HG03103 (cell line): ENCODE results near the gene BIRC7.

ENCODE experiments used
- ATAC-seq: cut with Tn5 transposase; IDR thresholded peaks from one replicate; pipeline ENCODE4 v1.9.1; 2021; ENCODE audit warnings: low read depth; ENCODE audit not compliant: unreplicated experiment

BIRC7 gene

DNA sequence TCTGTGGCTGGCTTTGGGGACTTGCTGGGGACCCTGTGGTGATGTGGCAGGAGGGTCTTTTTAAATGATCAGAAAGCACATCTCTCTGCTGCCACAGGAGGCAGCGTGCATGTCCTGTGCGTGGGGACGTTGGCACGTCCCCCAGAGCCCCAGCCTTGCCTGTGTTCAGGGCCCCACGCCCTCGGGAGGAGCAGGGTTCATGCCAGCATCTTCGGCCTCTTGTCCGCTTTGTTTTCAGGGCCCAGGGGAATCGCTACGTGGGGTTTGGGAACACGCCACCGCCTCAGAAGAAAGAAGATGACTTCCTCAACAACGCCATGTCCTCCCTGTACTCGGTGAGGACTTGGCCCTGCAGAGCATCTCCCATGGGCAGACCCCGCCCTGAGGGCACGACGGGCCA, 43.0 kb downstream of the BIRC7 start:
- no peak for ATAC-seq

DNA sequence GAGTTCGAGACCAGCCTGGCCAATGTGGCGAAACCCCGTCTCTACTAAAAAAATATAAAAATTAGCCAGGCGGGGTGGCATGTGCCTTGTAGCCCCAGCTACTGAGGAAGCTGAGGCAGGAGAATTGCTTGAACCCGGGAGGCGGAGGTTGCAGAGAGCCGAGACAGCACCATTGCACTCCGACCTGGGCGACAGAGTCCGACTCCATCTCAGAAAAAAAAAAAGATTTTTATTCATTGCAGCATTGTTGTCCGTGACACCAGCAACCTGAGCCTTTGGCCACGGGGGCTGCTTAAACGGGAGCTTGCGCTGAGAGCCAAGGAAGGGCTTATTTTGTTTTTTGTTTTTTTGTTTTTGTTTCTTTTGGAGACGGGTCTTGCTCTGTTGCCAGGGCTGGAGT, 44.2 kb downstream of the BIRC7 start:
- ATAC-seq: no peak

DNA sequence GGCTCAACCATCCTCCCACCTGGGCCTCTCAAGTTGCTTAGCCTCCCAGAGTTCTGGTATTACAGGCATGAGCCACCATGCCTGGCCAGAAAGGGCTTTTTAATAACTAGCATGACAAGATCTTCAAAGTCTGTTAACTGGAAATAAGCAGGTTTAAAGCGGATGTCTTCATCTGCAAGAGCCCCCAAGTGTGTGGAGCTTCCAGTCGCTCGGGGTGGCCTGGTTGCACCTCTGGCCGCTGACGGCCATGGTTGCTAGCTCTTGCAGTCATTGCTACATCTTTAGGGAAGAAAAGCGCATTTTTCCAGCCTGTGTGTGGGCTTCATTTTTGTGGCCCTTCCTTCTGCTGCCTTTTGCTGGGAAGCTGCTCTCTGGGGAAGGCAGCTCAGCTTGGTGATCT, 44.7 kb downstream of the BIRC7 start:
- ATAC-seq: no peak

DNA sequence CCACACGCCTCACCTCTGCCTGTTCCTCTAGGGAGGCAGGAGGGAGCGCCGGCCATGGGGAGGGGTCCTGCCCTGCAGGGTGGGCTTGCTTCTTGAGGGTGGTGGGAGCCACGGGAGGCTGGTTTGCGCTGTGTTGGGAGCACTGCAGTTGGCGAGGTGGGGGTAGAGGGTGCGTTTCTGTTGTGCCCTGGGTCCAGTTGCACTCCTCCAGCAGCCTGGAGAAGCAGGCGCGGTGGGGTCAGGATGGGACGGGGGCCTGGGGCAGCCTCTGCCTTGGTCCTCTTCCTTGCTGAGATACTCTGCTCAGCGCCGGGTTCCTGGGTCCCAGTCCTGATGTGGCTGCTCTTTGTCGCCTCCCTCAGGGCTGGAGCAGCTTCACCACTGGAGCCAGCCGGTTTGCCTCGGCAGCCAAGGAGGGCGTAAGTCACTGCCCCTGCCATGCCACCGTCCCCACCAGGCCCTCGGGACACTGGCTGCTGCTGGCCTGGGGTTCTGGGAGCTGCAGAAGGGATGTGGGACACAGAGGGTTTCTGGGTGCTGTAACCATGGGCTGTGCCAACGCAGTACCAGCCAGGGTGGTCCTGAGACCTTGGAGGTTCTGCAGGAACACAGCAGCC, 45.3 kb downstream of the BIRC7 start:
- ATAC-seq: no peak

DNA sequence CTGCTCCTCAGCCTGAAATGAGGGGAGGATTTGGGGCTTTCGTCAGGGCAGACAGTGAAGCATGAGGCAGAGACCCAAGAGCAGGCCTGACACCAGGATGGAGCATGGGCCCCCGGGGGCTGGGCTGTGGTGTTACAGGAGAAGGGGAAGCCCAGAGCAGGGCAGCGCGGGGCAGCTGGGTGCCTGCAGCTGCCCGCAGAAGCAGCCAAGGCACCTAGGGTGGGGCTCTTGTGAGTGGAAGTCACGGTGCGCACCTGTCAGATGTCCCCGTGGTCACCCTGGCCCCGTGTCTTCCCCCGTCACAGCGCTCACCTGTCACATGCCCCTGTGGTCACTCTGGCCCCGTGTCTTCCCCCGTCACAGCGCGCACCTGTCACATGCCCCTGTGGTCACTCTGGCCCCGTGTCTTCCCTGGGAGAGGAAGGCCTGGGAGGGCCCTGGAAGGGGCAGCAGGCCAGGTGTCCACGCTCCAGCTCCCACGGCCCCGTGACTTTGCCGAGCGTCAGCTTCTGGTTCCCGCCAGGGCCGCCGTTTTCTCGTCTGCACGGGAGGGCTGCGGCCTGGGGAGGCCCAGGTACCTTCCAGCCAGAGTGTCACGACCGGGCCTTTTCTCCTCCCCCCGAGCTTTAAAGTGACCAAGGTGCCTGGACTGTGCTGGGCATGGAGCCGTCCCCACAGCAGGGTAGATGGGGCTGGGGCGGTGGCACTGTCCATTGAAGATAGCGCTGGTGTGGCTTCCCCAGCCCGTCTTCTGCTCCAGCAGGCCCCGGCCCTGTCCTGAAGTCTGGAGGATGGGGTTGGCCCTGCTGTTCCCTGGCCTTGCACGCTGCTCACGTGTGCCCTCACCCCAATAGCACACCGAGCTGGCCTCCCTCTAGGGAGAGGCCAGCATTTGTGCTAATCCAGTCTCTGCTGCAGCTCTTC, 46.3 kb downstream of the BIRC7 start:
- no peak for ATAC-seq

DNA sequence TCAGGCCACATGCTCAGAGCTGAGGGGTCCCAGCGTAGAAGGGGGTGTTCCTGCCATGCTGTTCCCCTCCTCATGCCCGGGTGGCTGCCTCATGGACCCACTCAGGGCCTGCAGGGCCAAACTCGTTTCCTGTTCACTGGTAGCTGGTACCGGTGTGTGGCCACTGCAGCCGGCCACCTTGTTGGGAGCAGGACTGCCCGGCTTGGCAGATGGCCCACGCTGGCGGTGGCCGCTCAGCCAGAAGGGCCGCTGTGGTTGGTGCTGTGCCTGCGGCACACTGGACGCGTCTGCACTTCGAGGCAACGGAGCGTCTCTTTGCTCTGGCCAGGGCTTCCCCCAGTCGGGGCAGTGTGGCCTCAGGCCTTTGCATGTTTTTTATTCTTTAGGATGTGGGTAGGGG, 47.2 kb downstream of the BIRC7 start:
- no peak for ATAC-seq

DNA sequence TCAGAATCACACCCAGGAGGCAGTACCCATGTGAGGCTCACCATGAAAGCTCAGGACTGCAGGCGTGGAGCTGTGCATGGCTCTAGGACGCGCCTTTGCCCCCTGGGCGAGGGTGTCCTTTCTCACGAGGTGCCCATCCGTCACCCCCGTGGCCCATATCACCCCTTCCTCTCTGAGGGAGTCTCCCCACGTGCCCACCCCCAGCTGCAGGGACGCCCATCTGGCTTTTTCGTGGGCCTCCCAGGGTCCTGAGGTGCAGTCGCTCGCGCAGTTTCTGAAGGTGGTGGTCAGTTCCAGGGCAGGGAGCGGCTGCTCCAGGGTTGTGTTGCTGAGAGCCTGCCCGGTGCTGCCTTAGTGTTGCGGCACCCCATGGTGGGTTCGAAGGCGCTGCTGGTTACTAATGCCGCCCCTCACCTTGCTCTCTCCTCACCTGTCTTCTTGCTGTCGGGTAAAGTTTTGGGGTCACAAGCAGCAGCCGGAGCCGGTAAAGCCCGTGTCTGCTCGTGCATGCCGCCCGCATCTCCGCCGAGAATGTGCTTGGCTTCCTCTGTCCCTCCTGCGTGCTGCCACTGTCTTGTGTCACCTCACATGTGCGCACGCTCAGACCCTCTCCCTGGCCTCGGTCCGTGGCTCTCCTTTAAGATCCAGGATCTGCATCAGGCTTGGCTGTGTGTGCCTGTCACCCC, 47.8 kb downstream of the BIRC7 start:
- no peak for ATAC-seq

DNA sequence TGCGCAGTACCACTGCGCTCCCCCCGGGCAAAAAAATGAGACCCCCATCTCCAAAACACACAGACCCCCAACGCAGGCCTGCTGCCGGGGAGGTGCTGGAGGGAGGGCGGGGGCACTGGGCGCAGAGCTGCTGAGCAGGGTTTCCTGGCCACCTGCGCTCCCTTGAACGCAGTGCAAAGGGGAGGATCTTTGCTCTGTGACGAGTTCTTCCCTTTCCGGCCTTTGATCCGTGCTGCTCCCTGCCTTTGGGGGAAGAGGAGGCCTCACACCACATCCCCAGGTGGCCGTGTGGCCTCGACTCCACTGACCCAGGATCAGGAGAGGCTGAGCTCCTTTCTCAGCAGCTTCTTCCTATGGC, 48.4 kb downstream of the BIRC7 start:
- no peak for ATAC-seq

DNA sequence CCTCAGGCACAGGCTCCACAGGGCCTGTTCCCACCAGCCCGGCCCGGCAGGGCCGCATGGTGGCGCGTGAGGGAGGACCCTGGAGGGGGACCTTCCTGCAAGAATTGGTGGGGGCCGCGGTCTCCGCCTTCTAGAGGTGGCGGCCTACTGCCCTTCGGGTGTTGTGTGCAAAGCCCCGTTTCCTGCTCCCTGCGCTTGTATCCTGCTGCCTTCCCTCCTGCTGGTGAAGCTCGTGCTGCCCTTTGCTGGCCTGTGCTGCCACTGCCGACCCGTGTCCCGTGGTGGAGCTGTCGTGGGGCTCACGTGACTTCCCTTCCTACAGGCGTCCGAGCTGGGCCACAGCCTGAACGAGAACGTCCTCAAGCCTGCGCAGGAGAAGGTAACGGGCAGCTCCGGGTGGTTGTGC, 48.8 kb downstream of the BIRC7 start:
- ATAC-seq: no peak

DNA sequence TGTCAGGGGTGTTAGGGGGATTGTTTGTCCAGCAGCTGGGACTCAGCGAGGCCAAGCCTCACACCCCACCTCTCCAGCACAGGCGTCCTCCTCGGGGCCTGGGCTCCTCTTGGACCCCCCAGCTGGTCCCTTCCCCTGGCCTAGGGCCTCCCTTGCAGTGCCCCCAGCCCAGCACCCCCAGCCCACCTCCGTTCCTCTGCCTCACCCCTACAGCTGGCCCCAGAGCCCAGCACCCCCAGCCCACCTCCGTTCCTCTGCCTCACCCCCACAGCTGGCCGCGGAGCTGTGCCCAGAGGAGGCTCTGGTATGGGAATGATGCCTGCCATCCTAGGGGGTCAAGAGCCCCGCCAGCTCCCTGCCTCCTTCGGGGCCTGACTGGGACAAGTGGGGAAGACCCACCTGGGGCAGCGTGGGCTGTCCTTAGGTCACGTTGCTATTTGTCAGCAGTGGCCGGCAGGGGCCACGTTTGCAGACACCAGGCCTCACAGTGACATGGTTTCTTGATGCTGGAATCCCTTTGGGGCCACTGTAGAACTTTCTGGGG, 49.3 kb downstream of the BIRC7 start:
- ATAC-seq: no peak

DNA sequence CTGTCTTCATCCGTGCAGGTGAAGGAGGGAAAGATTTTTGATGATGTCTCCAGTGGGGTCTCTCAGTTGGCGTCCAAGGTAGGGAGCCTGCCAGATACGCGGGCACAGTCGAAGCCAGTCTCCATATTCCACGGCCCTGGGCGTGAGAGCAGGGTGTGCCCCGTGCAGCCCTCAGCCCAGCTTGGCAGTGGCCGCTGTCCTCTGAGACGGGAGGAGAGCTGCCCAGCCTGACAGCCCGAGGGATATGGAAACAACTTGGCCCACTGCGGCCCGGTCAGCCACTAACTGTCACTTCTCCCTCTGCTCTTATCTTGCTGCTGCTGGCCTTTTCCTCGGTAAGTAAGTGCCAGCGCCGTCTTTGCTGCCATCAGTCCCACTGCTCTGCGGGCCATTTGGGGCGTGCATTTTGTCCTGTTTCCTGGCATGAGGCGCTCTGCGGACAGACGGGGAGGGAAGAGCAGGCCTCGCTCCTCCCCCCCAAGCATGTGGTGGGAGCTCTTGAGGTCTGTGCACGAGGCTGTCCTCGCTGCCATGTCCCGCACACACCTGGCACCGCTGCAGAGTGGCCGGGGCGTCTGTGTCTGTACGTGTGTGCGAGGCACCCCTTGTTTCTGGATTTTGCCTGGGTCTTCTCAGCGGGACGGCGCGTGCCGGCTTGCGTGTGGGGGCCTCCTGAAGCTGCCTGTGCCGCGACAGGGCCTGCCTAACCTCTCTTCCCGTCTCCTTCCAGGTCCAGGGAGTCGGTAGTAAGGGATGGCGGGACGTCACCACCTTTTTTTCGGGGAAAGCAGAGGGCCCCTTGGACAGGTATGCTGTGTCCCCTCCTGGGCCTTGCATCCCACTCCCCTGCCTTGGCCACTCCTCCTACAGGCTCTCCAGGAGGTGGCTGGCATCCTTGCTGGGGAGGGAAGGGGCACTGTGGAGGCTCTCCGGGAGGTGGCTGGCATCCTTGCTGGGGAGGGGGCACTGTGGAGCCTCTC, 50.2 kb downstream of the BIRC7 start:
- no peak for ATAC-seq

DNA sequence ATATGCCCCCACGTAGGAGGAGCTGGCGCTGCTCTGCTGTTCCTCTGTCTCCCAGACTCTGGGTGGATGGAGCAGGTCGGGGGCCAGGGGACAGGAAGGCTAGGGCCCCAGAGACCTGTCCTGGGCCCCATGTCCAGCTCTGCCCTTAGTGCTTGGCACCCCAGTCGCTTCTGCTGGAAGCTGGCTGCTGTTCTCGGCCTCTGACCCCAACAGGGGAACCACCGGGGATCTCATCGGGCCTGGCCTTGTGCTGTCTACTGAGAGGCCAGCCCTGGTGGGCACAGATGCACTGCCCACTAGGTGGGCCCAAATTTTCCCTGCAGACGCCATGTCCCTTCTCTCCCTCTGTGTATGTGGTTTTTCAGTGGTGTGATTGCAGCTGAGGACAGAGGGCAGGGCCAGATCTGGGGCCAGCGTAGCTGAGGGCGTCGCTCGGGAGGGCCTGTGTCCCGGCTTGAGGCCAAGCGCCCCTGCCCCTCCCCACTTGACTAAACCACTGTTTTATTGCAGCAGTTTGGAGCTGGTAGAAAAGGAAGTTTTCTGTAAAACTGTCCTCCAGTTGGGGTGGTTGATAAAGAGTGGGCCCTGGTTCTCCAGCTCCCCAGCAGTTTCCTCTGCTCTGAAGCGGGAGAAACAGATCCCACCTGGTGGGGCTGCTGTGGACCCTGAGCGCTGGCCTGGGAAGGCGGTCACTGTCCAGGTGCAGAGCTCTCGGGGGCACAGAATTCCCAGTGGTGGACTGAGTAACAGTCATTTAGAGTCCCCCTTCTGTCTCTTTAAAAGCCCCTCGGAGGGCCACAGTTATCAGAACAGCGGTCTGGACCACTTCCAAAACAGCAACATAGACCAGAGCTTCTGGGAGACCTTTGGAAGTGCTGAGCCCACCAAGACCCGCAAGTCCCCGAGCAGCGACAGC, 51.3 kb downstream of the BIRC7 start:
- no peak for ATAC-seq

DNA sequence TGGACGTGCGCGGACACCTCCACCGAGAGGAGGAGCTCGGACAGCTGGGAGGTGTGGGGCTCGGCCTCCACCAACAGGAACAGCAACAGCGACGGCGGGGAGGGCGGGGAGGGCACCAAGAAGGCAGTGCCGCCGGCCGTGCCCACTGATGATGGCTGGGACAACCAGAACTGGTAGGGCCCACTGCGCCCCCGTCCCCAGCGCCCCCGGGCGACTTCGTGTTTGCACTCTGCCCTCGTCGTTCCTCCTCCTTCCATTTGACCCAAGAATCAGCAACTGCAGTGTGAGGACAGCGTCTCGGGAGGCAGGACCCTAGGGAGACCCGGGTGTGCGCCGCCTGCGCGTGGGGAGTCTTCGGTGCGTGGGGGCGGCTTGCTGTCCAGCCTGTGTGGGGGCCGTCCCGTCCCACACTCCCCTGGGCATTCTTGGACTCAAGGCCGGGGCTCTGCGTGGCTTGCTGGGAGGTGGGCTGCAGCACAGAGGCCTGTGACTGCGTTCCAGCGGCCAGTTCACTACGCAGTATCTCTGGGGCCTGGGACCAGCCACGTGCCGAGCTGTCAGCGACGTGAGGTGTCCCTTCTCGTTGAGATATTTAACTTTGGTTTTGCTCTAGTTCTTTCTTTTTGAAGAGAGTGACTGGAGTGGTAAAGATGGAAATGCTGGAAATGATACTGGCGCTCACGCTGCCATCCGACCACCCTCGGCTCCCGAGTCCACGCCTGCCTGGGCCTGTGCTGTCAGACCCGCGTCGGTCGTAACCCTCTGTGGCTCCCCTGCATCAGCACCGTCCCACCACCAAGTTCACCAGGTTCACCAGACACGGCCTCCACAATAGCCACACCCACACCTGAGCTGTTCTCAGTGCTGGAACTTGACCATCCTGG, 52.2 kb downstream of the BIRC7 start:
- ATAC-seq: no peak

DNA sequence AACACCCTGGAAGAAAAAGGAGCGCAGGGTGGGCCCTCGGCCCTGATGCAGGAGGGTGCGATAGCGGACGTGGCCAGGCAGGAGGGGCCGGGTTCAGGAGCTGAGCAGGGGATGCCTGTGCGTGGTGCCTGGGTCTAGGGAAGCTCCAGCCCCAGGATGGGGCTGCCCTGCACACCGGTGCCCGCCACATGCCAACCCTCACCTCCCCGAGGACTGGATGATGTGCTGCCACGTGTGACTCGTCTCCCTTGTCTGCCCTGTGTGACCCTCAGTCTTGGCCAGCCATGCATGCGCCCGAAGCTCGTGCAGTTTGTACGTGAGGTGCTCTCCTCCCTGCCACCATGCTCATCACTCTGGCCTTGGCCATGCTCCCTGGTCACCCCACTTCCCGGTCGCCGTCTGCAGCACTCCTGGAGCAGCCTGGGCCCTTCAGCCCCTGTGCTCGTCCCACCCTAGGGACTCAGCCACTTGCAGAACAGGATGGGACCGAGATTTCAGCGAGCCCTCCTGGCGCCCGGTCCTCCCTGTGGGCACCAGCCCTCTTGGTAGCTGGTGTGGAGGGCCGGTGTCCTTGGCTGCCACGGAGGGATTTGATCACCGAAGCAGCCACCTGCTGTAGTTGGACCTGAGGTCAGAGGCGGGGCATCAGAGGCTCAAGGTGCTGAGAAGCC, 53.0 kb downstream of the BIRC7 start:
- no peak for ATAC-seq

DNA sequence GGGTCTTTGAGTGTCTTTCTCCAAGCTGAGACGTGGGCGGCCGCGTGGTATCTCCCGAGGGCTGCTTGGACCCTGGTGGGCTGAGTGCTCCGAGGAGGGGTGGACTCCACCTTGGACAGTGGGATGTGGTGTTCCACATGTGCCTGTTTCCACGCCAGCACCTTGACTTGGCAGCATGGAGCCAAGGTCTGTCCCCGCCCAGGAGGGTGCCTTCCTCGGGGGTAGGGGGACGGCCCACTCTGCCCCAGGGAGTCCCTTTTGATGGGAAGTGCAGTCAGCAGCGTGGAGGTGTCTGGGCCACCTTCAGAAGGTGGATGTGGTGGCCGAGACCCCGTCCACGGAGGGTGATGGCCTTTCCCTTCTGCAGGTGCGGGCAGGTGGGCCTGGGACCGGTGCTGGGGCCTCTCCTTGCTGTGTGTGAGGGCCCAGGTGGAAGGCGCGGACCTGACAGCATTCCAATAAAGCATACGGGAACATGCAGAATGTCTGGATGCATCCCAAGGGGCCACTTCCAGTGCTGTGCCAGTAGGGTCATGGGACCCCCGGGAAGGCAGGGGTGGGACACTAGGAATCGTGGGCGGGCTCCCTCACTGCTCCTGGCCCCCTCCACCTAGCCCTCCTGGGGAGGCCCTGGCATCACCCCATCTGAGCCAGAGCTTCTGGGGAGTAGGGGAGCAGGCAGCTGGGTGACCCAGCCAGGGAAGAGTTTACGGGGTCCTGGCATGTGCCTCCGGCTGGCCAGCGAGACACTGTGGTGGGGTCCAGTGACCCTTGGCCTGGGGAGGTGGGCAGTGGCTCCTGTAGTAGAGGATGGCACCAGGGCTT, 53.8 kb downstream of the BIRC7 start:
- ATAC-seq: no peak
